ENCODE measurements around the gene PIF1.

PIF1 gene

GRCh38 chr15:64842096-64842939 lies 16.9 kb upstream of the PIF1 start:
- ChIA-PET CTCF (no interaction called here), POLR2A (interaction anchor here (0.9 to 1.2 kb wide), 2 partner anchors 9 to 52 kb away, joined by 3 to 8 read pairs; no protein-coding TSS in a partner anchor)
- no peak for TF ChIP-seq CTCF (IDR thresholded peaks at IDR 0.05; ENCODE audit: insufficient read depth, low read length, missing control alignments)
- peak overlapping the region; percentile 93 for H3K4me3 ChIP-seq (ENCODE audit: low read depth, low read length)
- no peak for DNase-seq (ENCODE audit: low read depth, low spot score)

- CTCF ChIA-PET: interaction anchor here (0.8 to 4.8 kb wide), 7 partner anchors 14 to 145 kb away, joined by 3 to 24 read pairs (median 4); no protein-coding TSS in a partner anchor
Measured at GRCh38 chr15:64841344-64842095, 16.1 kb upstream of the PIF1 start, which contains the start of gene PLEKHO2. Gene PLEKHO2 (plus strand): TSS chr15:64841915. CDS start chr15:64842017, 102 bp downstream.

GRCh38 chr15:64841060-64841343 lies 15.6 kb upstream of the PIF1 start:
- peak overlapping the region; percentile 70 for H3K4me3 ChIP-seq (ENCODE audit: low read depth, low read length)
- POLR2A ChIA-PET: interaction anchor here (0.6 to 1.6 kb wide), 10 partner anchors 9 to 151 kb away, joined by 3 to 16 read pairs (median 4); partner anchors contain the start of genes ANKDD1A and PIF1
- TF ChIP-seq CTCF (IDR thresholded peaks at IDR 0.05; ENCODE audit: insufficient read depth, low read length, missing control alignments): no peak
- no peak for DNase-seq (ENCODE audit: low read depth, low spot score)
- CTCF ChIA-PET: interaction anchor here (0.8 to 4.8 kb wide), 7 partner anchors 15 to 146 kb away, joined by 3 to 24 read pairs (median 4); no protein-coding TSS in a partner anchor

More at GRCh38 chr15:64841344-64842095, 16.1 kb upstream of the PIF1 start, which contains the start of gene PLEKHO2:
- no peak for DNase-seq (ENCODE audit: low read depth, low spot score)
- H3K4me3 ChIP-seq (ENCODE audit: low read depth, low read length): peak within 1 kb of the TSS; percentile 93
- peak; percentile 37 for TF ChIP-seq CTCF (IDR thresholded peaks at IDR 0.05; ENCODE audit: insufficient read depth, low read length, missing control alignments)
- POLR2A ChIA-PET: interaction anchor here (0.6 to 1.6 kb wide), 10 partner anchors 10 to 150 kb away, joined by 3 to 16 read pairs (median 4); partner anchors contain the start of genes ANKDD1A and PIF1

GRCh38 chr15:64837502-64837901 lies 12.1 kb upstream of the PIF1 start:
- POLR2A ChIA-PET: no interaction called here
- CTCF ChIA-PET: interaction anchor here (1.5 to 4.8 kb wide), 3 partner anchors 18 to 105 kb away, joined by 7 to 24 read pairs (median 20); no protein-coding TSS in a partner anchor
- no peak for TF ChIP-seq CTCF (IDR thresholded peaks at IDR 0.05; ENCODE audit: insufficient read depth, low read length, missing control alignments)
- H3K4me3 ChIP-seq (ENCODE audit: low read depth, low read length): no peak overlapping the region
- DNase-seq (ENCODE audit: low read depth, low spot score): no peak

- no peak overlapping the region for H3K4me3 ChIP-seq (ENCODE audit: low read depth, low read length)
- TF ChIP-seq CTCF (IDR thresholded peaks at IDR 0.05; ENCODE audit: insufficient read depth, low read length, missing control alignments): no peak
- DNase-seq (ENCODE audit: low read depth, low spot score): no peak
- CTCF ChIA-PET: interaction anchor here (0.6 to 4.5 kb wide), 25 partner anchors 8 to 108 kb away, joined by 3 to 20 read pairs (median 4); partner anchors contain the start of gene ANKDD1A
- POLR2A ChIA-PET: no interaction called here
Measured at GRCh38 chr15:64836023-64836536, 10.6 kb upstream of the PIF1 start.

Measured in AG04449 (cell line).